Neuronal stem cell (in vitro differentiated cells): ENCODE data around the gene PSMA7.

Source experiments
- DNase-seq: peaks from one replicate; pipeline ENCODE4 v3.0.0-alpha.2; 2013; ENCODE audit warnings: low spot score
- H2AFZ ChIP-seq: one replicate; pipeline ENCODE4 v1.6.1; 2013; ENCODE audit warnings: mild to moderate bottlenecking, low read length, inconsistent platforms
- H2AK5ac ChIP-seq: 2 replicates; pipeline ENCODE4 v1.6.1; 2013; ENCODE audit warnings: low read depth, mild to moderate bottlenecking, inconsistent platforms, low read length, moderate library complexity, mixed read lengths
- H2BK120ac ChIP-seq: 2 replicates; pipeline ENCODE4 v1.6.1; 2013; ENCODE audit warnings: low read depth, mild to moderate bottlenecking, inconsistent platforms, low read length, moderate library complexity, mixed read lengths
- H2BK12ac ChIP-seq: one replicate; pipeline ENCODE4 v1.6.1; 2013; ENCODE audit warnings: low read length, inconsistent platforms
- H2BK15ac ChIP-seq: 2 replicates; pipeline ENCODE4 v1.6.1; 2013; ENCODE audit warnings: mild to moderate bottlenecking, low read length, inconsistent platforms, mixed read lengths
- H2BK5ac ChIP-seq: one replicate; pipeline ENCODE4 v1.6.1; 2013; ENCODE audit warnings: inconsistent platforms, mild to moderate bottlenecking, low read length, moderate library complexity
- H3K14ac ChIP-seq: one replicate; pipeline ENCODE4 v1.6.1; 2013; ENCODE audit warnings: low read length, inconsistent platforms
- H3K18ac ChIP-seq: 2 replicates; pipeline ENCODE4 v1.6.1; 2013; ENCODE audit warnings: low read length, inconsistent platforms
- H3K23ac ChIP-seq: 2 replicates; pipeline ENCODE4 v1.6.1; 2013; ENCODE audit warnings: low read depth, mild to moderate bottlenecking, mixed read lengths, low read length, inconsistent platforms; ENCODE audit not compliant: poor library complexity
- H3K27ac ChIP-seq: replicated peaks from 3 replicates; pipeline ENCODE4 v1.5.1; 2013; ENCODE audit warnings: low read length, inconsistent platforms
- H3K27me3 ChIP-seq, 3 experiments: 2 replicates each; pipeline ENCODE4 v1.6.1; 2013; ENCODE audit warnings: low read length in 3 of 3, mild to moderate bottlenecking in 2 of 3, inconsistent platforms in 1 of 3, low read depth in 1 of 3, mixed read lengths in 1 of 3, moderate library complexity in 1 of 3; ENCODE audit not compliant: control insufficient read depth in 3 of 3, insufficient read depth in 3 of 3
- H3K36me3 ChIP-seq, 2 donors: replicated peaks in 1 of 2; 2 replicates each; pipeline ENCODE4 v1.6.1; 2013; ENCODE audit warnings: low read length in 2 of 2; ENCODE audit not compliant: control insufficient read depth in 2 of 2, insufficient read depth in 2 of 2
- H3K4ac ChIP-seq: 2 replicates; pipeline ENCODE4 v1.6.1; 2013; ENCODE audit warnings: inconsistent platforms, mild to moderate bottlenecking, low read length, moderate library complexity
- H3K4me1 ChIP-seq, 2 donors: 1 replicate in 1 of 2; 2 replicates in 1 of 2; pipeline ENCODE4 v1.6.1; 2013; ENCODE audit warnings: low read length in 2 of 2, low read depth in 1 of 2; ENCODE audit not compliant: control insufficient read depth in 2 of 2, insufficient read depth in 1 of 2
- H3K4me2 ChIP-seq: one replicate; pipeline ENCODE4 v1.6.1; 2013; ENCODE audit warnings: mild to moderate bottlenecking, low read length, inconsistent platforms; ENCODE audit not compliant: insufficient read depth, poor library complexity, severe bottlenecking
- H3K4me3 ChIP-seq, 2 donors: 2 replicates each; pipeline ENCODE4 v1.5.1; 2013; ENCODE audit warnings: low read length in 2 of 2, mild to moderate bottlenecking in 2 of 2, inconsistent platforms in 1 of 2, moderate library complexity in 1 of 2
- H3K79me1 ChIP-seq: one replicate; pipeline ENCODE4 v1.6.1; 2013; ENCODE audit warnings: low read depth, mild to moderate bottlenecking, inconsistent platforms, low read length, moderate library complexity
- H3K9ac ChIP-seq: one replicate; pipeline ENCODE4 v1.6.1; 2013; ENCODE audit warnings: mild to moderate bottlenecking, low read depth, low read length, inconsistent platforms; ENCODE audit not compliant: poor library complexity
- H3K9me3 ChIP-seq, 2 donors: replicated peaks in 1 of 2; 2 replicates each; pipeline versions ENCODE3 to v1.6.1; 2013; ENCODE audit warnings: low read length in 2 of 2, mild to moderate bottlenecking in 2 of 2, inconsistent platforms in 1 of 2, low read depth in 1 of 2, mixed read lengths in 1 of 2, moderate library complexity in 1 of 2; ENCODE audit not compliant: control insufficient read depth in 2 of 2, insufficient read depth in 1 of 2
- H4K8ac ChIP-seq: one replicate; pipeline ENCODE4 v1.6.1; 2013; ENCODE audit warnings: low read depth, mild to moderate bottlenecking, inconsistent platforms, low read length, moderate library complexity
- H4K91ac ChIP-seq: one replicate; pipeline ENCODE4 v1.6.1; 2013; ENCODE audit warnings: low read length, low read depth, mild to moderate bottlenecking, inconsistent platforms; ENCODE audit not compliant: poor library complexity
- WGBS, 2 donors: extraction: QIAGEN DNeasy Blood & Tissue Kit; methylation state at CpG; one replicate each; pipeline ENCODE4 v1.1.7; 2013; ENCODE audit warnings: missing lambda C conversion rate in 2 of 2, mixed read lengths in 1 of 2; ENCODE audit not compliant: insufficient read length in 2 of 2, insufficient replicate concordance in 1 of 2; ENCODE audit errors: extremely low coverage in 2 of 2; 5-methylcytosine and 5-hydroxymethylcytosine counted together

PSMA7 gene

DNA sequence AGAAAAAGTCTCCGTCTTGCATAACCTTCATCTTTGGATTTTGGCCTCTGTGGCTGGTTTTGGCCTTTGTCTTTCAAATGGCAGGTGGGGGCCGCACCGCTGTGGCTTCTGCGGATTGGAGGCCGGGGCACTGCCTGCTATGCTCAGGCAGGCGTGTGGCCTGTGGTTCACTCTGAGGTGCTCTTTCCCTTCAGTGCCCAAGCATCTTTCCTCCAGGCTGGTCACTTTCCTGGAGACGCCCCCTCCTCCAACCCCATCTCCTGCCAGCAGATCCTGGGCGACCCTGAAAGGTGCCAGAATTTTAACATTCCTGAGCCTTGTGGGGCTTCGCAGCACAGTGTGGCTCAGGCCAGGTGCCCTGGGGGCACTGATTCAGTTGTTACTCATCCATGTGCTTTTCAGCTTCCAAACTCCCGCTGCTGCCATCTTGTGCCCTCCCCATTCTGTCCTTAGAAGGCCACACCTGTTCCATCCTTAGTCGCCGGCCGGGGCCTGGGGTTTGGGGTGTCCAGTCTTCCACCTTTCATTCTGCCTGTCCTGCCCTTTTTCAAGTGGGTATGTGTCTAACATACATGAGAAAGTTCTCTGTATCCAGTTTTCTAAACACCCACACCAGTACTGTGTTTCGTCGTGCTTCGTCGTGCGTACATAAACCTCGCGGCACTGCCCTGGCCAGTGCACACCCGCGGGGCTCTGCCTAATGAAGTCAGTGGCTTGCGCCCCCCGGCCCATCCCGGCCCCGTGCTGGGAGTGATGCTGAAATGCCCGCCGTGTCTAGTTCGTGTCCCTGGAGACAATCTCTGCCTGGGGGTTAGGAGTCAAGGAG is 12.4 kb upstream of the PSMA7 start:
- H2BK12ac ChIP-seq: no peak overlapping the region
- H3K4me1 ChIP-seq: peaks cover 4% of the 10 kb centered on the region in 2 donors
- no peak overlapping the region for H3K18ac ChIP-seq
- H4K91ac ChIP-seq: no peak overlapping the region
- DNase-seq: no peak
- no peak overlapping the region for H3K14ac ChIP-seq
- WGBS, 2 donors: no CpG with 5 or more reads among the region's 29 CpGs
- no peak overlapping the region for H2BK15ac ChIP-seq
- peaks cover 2 to 5% of the 10 kb centered on the region in 2 donors for H3K9me3 ChIP-seq
- H3K23ac ChIP-seq: no peak overlapping the region
- peaks cover 39% of the 10 kb centered on the region for H3K79me1 ChIP-seq
- no peak overlapping the region for H3K9ac ChIP-seq
- no peak overlapping the region for H2AK5ac ChIP-seq
- H4K8ac ChIP-seq: no peak overlapping the region
- H2AFZ ChIP-seq: no peak overlapping the region
- H3K27ac ChIP-seq: no peak overlapping the region
- no peak overlapping the region for H3K4me3 ChIP-seq
- peaks cover 19 to 76% of the 10 kb centered on the region in 2 donors for H3K36me3 ChIP-seq
- H2BK120ac ChIP-seq: no peak overlapping the region
- no peaks in the 10 kb centered on the region for H3K27me3 ChIP-seq
- H2BK5ac ChIP-seq: no peak overlapping the region
- H3K4ac ChIP-seq: no peak overlapping the region
- no peak overlapping the region for H3K4me2 ChIP-seq

GRCh38 chr20:62151835-62152364 is 8.7 kb upstream of the PSMA7 start:
- H2BK12ac ChIP-seq: no peak overlapping the region
- H2BK5ac ChIP-seq: no peak overlapping the region
- H2BK15ac ChIP-seq: no peak overlapping the region
- H3K4me2 ChIP-seq: no peak overlapping the region
- no peak overlapping the region for H4K91ac ChIP-seq
- H3K27me3 ChIP-seq: no peaks in the 10 kb centered on the region
- no peak overlapping the region for H2AK5ac ChIP-seq
- peak overlapping the region; percentile 36 for H3K9ac ChIP-seq
- H3K23ac ChIP-seq: peak overlapping the region; percentile 26
- no peak overlapping the region for H3K4me3 ChIP-seq
- H3K4ac ChIP-seq: no peak overlapping the region
- no peak overlapping the region for H3K18ac ChIP-seq
- no peak overlapping the region for H2AFZ ChIP-seq
- no peak for DNase-seq
- H3K4me1 ChIP-seq: peaks cover 4 to 9% of the 10 kb centered on the region in 2 donors
- H3K79me1 ChIP-seq: peaks cover 43% of the 10 kb centered on the region
- H3K9me3 ChIP-seq: peaks cover 4 to 11% of the 10 kb centered on the region in 2 donors
- WGBS, 2 donors: no CpG with 5 or more reads among the region's 23 CpGs
- H4K8ac ChIP-seq: no peak overlapping the region
- H3K36me3 ChIP-seq: peaks cover 14 to 66% of the 10 kb centered on the region in 2 donors
- H3K27ac ChIP-seq: no peak overlapping the region
- H3K14ac ChIP-seq: no peak overlapping the region
- H2BK120ac ChIP-seq: no peak overlapping the region

GRCh38 chr20:62151225-62151624 is 8.0 kb upstream of the PSMA7 start:
- Histone ChIP-seq H3K18ac (no peak overlapping the region), H3K4me3 (no peak overlapping the region), H4K91ac (no peak overlapping the region), H3K9me3 (peaks cover 4 to 11% of the 10 kb centered on the region in 2 donors), H3K27ac (no peak overlapping the region), H3K23ac (no peak overlapping the region), H2AFZ (no peak overlapping the region), H3K4me1 (peaks cover 0 to 5% of the 10 kb centered on the region in 2 donors), H3K36me3 (peaks cover 15 to 67% of the 10 kb centered on the region in 2 donors), H4K8ac (no peak overlapping the region), H3K9ac (no peak overlapping the region), H3K4me2 (no peak overlapping the region), H2AK5ac (no peak overlapping the region), H3K27me3 (no peaks in the 10 kb centered on the region), H3K14ac (no peak overlapping the region), H2BK15ac (no peak overlapping the region), H3K79me1 (peaks cover 44% of the 10 kb centered on the region), H2BK120ac (no peak overlapping the region), H2BK12ac (no peak overlapping the region), H3K4ac (no peak overlapping the region), H2BK5ac (no peak overlapping the region)
- WGBS, 2 donors: no CpG with 5 or more reads among the region's 11 CpGs
- DNase-seq: no peak

DNA sequence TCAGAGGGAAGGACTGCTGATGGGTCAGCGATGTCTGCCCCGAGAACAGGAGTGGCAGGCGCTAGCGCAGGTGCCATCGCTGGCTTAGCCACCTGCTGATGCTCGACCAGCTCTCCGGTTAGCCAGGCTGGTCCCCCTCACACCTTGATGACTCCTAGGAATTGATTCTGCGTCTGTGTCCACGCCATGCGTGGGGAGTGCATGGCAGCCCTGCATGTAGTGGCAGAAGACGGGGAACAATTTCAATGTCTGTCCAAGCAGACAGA is 7.0 kb upstream of the PSMA7 start:
- H2AK5ac ChIP-seq: no peak overlapping the region
- H3K9ac ChIP-seq: no peak overlapping the region
- H3K14ac ChIP-seq: no peak overlapping the region
- no peak overlapping the region for H3K4ac ChIP-seq
- H3K23ac ChIP-seq: peak overlapping the region; percentile 32
- no peak overlapping the region for H4K8ac ChIP-seq
- WGBS, 2 donors: no CpG with 5 or more reads among the region's 11 CpGs
- no peak overlapping the region for H3K27ac ChIP-seq
- peaks cover 22 to 67% of the 10 kb centered on the region in 2 donors for H3K36me3 ChIP-seq
- no peak overlapping the region for H2BK12ac ChIP-seq
- no peak overlapping the region for H2BK120ac ChIP-seq
- no peak overlapping the region for H2AFZ ChIP-seq
- no peak overlapping the region for H3K18ac ChIP-seq
- no peak overlapping the region for H4K91ac ChIP-seq
- no peaks in the 10 kb centered on the region for H3K27me3 ChIP-seq
- H3K79me1 ChIP-seq: peaks cover 43% of the 10 kb centered on the region
- peaks cover 4 to 11% of the 10 kb centered on the region in 2 donors for H3K9me3 ChIP-seq
- no peak overlapping the region for H3K4me2 ChIP-seq
- H2BK15ac ChIP-seq: no peak overlapping the region
- H3K4me1 ChIP-seq: peaks cover 0 to 6% of the 10 kb centered on the region in 2 donors
- no peak overlapping the region for H3K4me3 ChIP-seq
- H2BK5ac ChIP-seq: no peak overlapping the region
- no peak for DNase-seq
